ENCODE data around the gene PLA2G4E.

Gene PLA2G4E

DNA sequence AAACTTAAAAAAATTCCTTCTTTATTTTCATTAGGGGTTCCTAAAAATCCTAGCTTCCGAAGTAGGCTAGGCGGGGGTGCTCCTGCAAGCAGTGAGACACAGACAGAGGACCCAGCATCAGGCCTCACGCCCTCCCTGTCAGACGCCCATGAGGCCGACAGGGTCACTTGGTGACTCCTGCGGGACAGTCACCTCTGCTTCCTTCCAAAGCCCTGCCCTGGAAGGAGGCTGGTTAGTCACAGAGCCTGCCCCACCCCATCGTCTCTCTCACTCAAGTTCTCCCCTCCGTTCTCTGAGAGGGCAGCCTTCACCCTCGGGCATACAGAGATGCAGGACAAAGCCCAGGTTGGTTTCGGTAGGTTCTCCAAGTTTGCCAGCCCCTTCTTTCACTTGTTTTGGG lies 87.1 kb downstream of the PLA2G4E start:
- Histone ChIP-seq H4K8ac (ENCODE audit: low read length) (peak overlapping the region; percentile 76), H3K36me3 (ENCODE audit: control insufficient read depth in 1 of 2, insufficient read depth in 2 of 2, low read depth in 1 of 2, low read length in 2 of 2) (peaks cover 0 to 18% of the 10 kb centered on the region in 2 experiments), H2BK5ac (ENCODE audit: low read depth, low read length, poor library complexity, severe bottlenecking) (no peak overlapping the region), H2BK12ac (ENCODE audit: low read length in 2 of 2) (peak overlapping the region; percentile 12 to 69), H3K79me1 (replicated peaks; ENCODE audit: low read length, poor library complexity, severe bottlenecking) (peaks cover 13% of the 10 kb centered on the region), H2AFZ (ENCODE audit: low read depth, low read length) (no peak overlapping the region), H2BK15ac (ENCODE audit: low read depth, poor library complexity, severe bottlenecking) (no peak overlapping the region), H3K18ac (ENCODE audit: low read depth in 1 of 2, low read length in 2 of 2) (peak overlapping the region in 1 of 2 experiments; percentile 75), H3K9me3 (ENCODE audit: control insufficient read depth, low read length) (no peaks in the 10 kb centered on the region), H3K9ac (ENCODE audit: low read length) (no peak overlapping the region), H2BK120ac (ENCODE audit: low read depth, low read length) (no peak overlapping the region), H3K27me3 (ENCODE audit: control insufficient read depth in 1 of 2, insufficient read depth in 1 of 2, low read length in 2 of 2) (no peaks in the 10 kb centered on the region), H3K14ac (ENCODE audit: low read length in 2 of 2) (no peak overlapping the region), H4K91ac (ENCODE audit: low read length) (peak overlapping the region; percentile 88), H3K4ac (ENCODE audit: low read depth in 1 of 2, low read length in 2 of 2) (peak overlapping the region; percentile 24 to 64), H3K4me3 (ENCODE audit: insufficient read depth in 1 of 2, low read depth in 1 of 2, low read length in 2 of 2) (no peak overlapping the region), H3K4me2 (ENCODE audit: low read length, poor library complexity, severe bottlenecking) (no peak overlapping the region), H3K23ac (ENCODE audit: low read length in 2 of 2) (no peak overlapping the region), H3K27ac (ENCODE audit: low read length, poor library complexity, severe bottlenecking) (peak overlapping the region; percentile 95), H3K4me1 (ENCODE audit: control insufficient read depth, insufficient read depth, low read depth, low read length) (peaks cover 43% of the 10 kb centered on the region), H2AK5ac (ENCODE audit: low read length, severe bottlenecking) (peak overlapping the region; percentile 98)
- WGBS = 48% methylated on average over 10 of the region's 10 CpGs
- DNase-seq = no peak

GRCh38 chr15:41933326-41933725 lies 87.5 kb downstream of the PLA2G4E start:
- Histone ChIP-seq H2AK5ac (ENCODE audit: low read length, severe bottlenecking) (peak overlapping the region; percentile 73), H3K27ac (ENCODE audit: low read length, poor library complexity, severe bottlenecking) (peak overlapping the region; percentile 6), H3K4me3 (ENCODE audit: insufficient read depth in 1 of 2, low read depth in 1 of 2, low read length in 2 of 2) (no peak overlapping the region), H2BK12ac (ENCODE audit: low read length in 2 of 2) (peak overlapping the region in 1 of 2 experiments; percentile 55), H3K4me1 (ENCODE audit: control insufficient read depth, insufficient read depth, low read depth, low read length) (peaks cover 45% of the 10 kb centered on the region), H4K8ac (ENCODE audit: low read length) (peak overlapping the region; percentile 12), H3K79me1 (replicated peaks; ENCODE audit: low read length, poor library complexity, severe bottlenecking) (peaks cover 13% of the 10 kb centered on the region), H2AFZ (ENCODE audit: low read depth, low read length) (no peak overlapping the region), H3K18ac (ENCODE audit: low read depth in 1 of 2, low read length in 2 of 2) (peak overlapping the region; percentile 28 to 55), H3K4me2 (ENCODE audit: low read length, poor library complexity, severe bottlenecking) (no peak overlapping the region), H2BK120ac (ENCODE audit: low read depth, low read length) (no peak overlapping the region), H3K9ac (ENCODE audit: low read length) (peak overlapping the region; percentile 9), H3K27me3 (ENCODE audit: control insufficient read depth in 1 of 2, insufficient read depth in 1 of 2, low read length in 2 of 2) (no peaks in the 10 kb centered on the region), H3K4ac (ENCODE audit: low read depth in 1 of 2, low read length in 2 of 2) (peak overlapping the region in 1 of 2 experiments; percentile 24), H4K91ac (ENCODE audit: low read length) (no peak overlapping the region), H3K36me3 (ENCODE audit: control insufficient read depth in 1 of 2, insufficient read depth in 2 of 2, low read depth in 1 of 2, low read length in 2 of 2) (peaks cover 0 to 21% of the 10 kb centered on the region in 2 experiments), H2BK15ac (ENCODE audit: low read depth, poor library complexity, severe bottlenecking) (no peak overlapping the region), H3K23ac (ENCODE audit: low read length in 2 of 2) (no peak overlapping the region), H3K9me3 (ENCODE audit: control insufficient read depth, low read length) (no peaks in the 10 kb centered on the region), H3K14ac (ENCODE audit: low read length in 2 of 2) (no peak overlapping the region), H2BK5ac (ENCODE audit: low read depth, low read length, poor library complexity, severe bottlenecking) (no peak overlapping the region)
- 83% methylated on average over 4 of the region's 7 CpGs for WGBS
- DNase-seq = no peak

GRCh38 chr15:41932511-41933289 lies 88.1 kb downstream of the PLA2G4E start:
- no peak overlapping the region for H2BK15ac ChIP-seq (ENCODE audit: low read depth, poor library complexity, severe bottlenecking)
- H3K18ac ChIP-seq (ENCODE audit: low read depth in 1 of 2, low read length in 2 of 2) = peak overlapping the region; percentile 37 to 55
- no peak overlapping the region for H3K4me2 ChIP-seq (ENCODE audit: low read length, poor library complexity, severe bottlenecking)
- no peak for DNase-seq
- peak overlapping the region; percentile 76 for H2AK5ac ChIP-seq (ENCODE audit: low read length, severe bottlenecking)
- no peak overlapping the region for H2BK120ac ChIP-seq (ENCODE audit: low read depth, low read length)
- H3K79me1 ChIP-seq (replicated peaks; ENCODE audit: low read length, poor library complexity, severe bottlenecking) = peaks cover 15% of the 10 kb centered on the region
- WGBS = 85% methylated on average over 16 of the region's 16 CpGs
- H3K27ac ChIP-seq (ENCODE audit: low read length, poor library complexity, severe bottlenecking) = peak overlapping the region; percentile 6
- H3K27me3 ChIP-seq (ENCODE audit: control insufficient read depth in 1 of 2, insufficient read depth in 1 of 2, low read length in 2 of 2) = no peaks in the 10 kb centered on the region
- H2BK5ac ChIP-seq (ENCODE audit: low read depth, low read length, poor library complexity, severe bottlenecking) = peak overlapping the region; percentile 35
- peaks cover 0 to 21% of the 10 kb centered on the region in 2 experiments for H3K36me3 ChIP-seq (ENCODE audit: control insufficient read depth in 1 of 2, insufficient read depth in 2 of 2, low read depth in 1 of 2, low read length in 2 of 2)
- no peak overlapping the region for H3K14ac ChIP-seq (ENCODE audit: low read length in 2 of 2)
- H3K4ac ChIP-seq (ENCODE audit: low read depth in 1 of 2, low read length in 2 of 2) = no peak overlapping the region
- no peak overlapping the region for H3K4me3 ChIP-seq (ENCODE audit: insufficient read depth in 1 of 2, low read depth in 1 of 2, low read length in 2 of 2)
- H3K9me3 ChIP-seq (ENCODE audit: control insufficient read depth, low read length) = no peaks in the 10 kb centered on the region
- no peak overlapping the region for H4K91ac ChIP-seq (ENCODE audit: low read length)
- H2BK12ac ChIP-seq (ENCODE audit: low read length in 2 of 2) = peak overlapping the region in 1 of 2 experiments; percentile 48
- peaks cover 45% of the 10 kb centered on the region for H3K4me1 ChIP-seq (ENCODE audit: control insufficient read depth, insufficient read depth, low read depth, low read length)
- no peak overlapping the region for H3K23ac ChIP-seq (ENCODE audit: low read length in 2 of 2)
- no peak overlapping the region for H2AFZ ChIP-seq (ENCODE audit: low read depth, low read length)
- peak overlapping the region; percentile 12 for H4K8ac ChIP-seq (ENCODE audit: low read length)
- H3K9ac ChIP-seq (ENCODE audit: low read length) = peak overlapping the region; percentile 9

- Histone ChIP-seq H2AFZ (ENCODE audit: low read depth, low read length) (no peak overlapping the region), H3K4me1 (ENCODE audit: control insufficient read depth, insufficient read depth, low read depth, low read length) (peaks cover 43% of the 10 kb centered on the region), H2BK12ac (ENCODE audit: low read length in 2 of 2) (peak overlapping the region in 1 of 2 experiments; percentile 38), H2AK5ac (ENCODE audit: low read length, severe bottlenecking) (peak overlapping the region; percentile 68), H2BK15ac (ENCODE audit: low read depth, poor library complexity, severe bottlenecking) (no peak overlapping the region), H3K36me3 (ENCODE audit: control insufficient read depth in 1 of 2, insufficient read depth in 2 of 2, low read depth in 1 of 2, low read length in 2 of 2) (peaks cover 0 to 18% of the 10 kb centered on the region in 2 experiments), H2BK120ac (ENCODE audit: low read depth, low read length) (no peak overlapping the region), H4K91ac (ENCODE audit: low read length) (no peak overlapping the region), H3K9ac (ENCODE audit: low read length) (no peak overlapping the region), H4K8ac (ENCODE audit: low read length) (no peak overlapping the region), H3K79me1 (replicated peaks; ENCODE audit: low read length, poor library complexity, severe bottlenecking) (peaks cover 14% of the 10 kb centered on the region), H2BK5ac (ENCODE audit: low read depth, low read length, poor library complexity, severe bottlenecking) (no peak overlapping the region), H3K14ac (ENCODE audit: low read length in 2 of 2) (no peak overlapping the region), H3K9me3 (ENCODE audit: control insufficient read depth, low read length) (no peaks in the 10 kb centered on the region), H3K4ac (ENCODE audit: low read depth in 1 of 2, low read length in 2 of 2) (no peak overlapping the region), H3K27ac (ENCODE audit: low read length, poor library complexity, severe bottlenecking) (no peak overlapping the region), H3K23ac (ENCODE audit: low read length in 2 of 2) (no peak overlapping the region), H3K18ac (ENCODE audit: low read depth in 1 of 2, low read length in 2 of 2) (no peak overlapping the region), H3K27me3 (ENCODE audit: control insufficient read depth in 1 of 2, insufficient read depth in 1 of 2, low read length in 2 of 2) (no peaks in the 10 kb centered on the region), H3K4me2 (ENCODE audit: low read length, poor library complexity, severe bottlenecking) (no peak overlapping the region), H3K4me3 (ENCODE audit: insufficient read depth in 1 of 2, low read depth in 1 of 2, low read length in 2 of 2) (no peak overlapping the region)
- 98% methylated on average over 6 of the region's 9 CpGs for WGBS
- DNase-seq = no peak
Observed at GRCh38 chr15:41932101-41932500, 88.7 kb downstream of the PLA2G4E start.

All from mesenchymal stem cell (in vitro differentiated cells and primary cell).